Left ventricle myocardium superior (tissue), 1 donor: ENCODE data around the gene UBA5. TPM values are rescaled to one million over a fixed set of nuclear protein-coding genes. Genes with fewer than 3 reads are reported as not detected.

Source experiments
- ATAC-seq: fragments of 200-7000 bp; cut with Tn5 transposase; one replicate; pipeline ENCODE4 v1.9.1; 2020; ENCODE audit warnings: mild to moderate bottlenecking, moderate library complexity
- DNase-seq: peaks from one replicate; pipeline ENCODE4 v3.0.0-alpha.2; 2020
- intact Hi-C: fragments of 100-400 bp; cut with micrococcal nuclease; formaldehyde crosslinking; loops from one replicate; pipeline ENCODE4 v1.11.0; 2022
- total RNA-seq: library from RNA; stranded (reverse); fragmentation: NEBNext Ultra II Directional; extraction: Animal tissue kit (Norgen Biotek cat#: 25700); gene quantifications from one replicate; pipeline ENCODE4 v1.2.1, GENCODE V29; 2021
- donor health status: DM: no; HTN: yes; CAD: no; lungs with severe emphysema.

The UBA5 gene
- total RNA-seq, 1 donor from 2014 or later: 38.3 TPM

GRCh38 chr3:132645058-132645457 lies 15.1 kb upstream of the UBA5 start:
- ATAC-seq: no peak
- DNase-seq: no peak
- intact Hi-C loops: no loop called here

DNA sequence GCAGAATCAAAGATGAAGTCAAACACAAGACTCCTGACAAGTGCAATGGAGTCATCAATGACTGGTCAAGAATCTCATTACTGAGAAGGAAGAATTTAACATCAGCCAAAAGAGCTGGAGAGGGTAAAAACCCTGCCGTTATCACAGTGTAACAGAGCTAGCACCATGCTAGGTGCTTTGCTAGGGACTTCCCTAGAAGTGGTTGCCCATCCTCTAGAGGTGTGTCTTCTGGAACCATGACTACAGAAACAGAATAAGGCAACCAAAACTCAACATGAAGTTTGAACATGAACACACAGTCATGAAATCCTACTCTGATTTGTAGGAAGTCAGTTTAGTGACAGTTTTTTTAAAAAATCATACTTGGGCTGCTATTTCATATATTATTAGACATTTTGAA lies 10.0 kb upstream of the UBA5 start:
- intact Hi-C loops: no loop called here
- no peak for DNase-seq
- no peak for ATAC-seq

DNA sequence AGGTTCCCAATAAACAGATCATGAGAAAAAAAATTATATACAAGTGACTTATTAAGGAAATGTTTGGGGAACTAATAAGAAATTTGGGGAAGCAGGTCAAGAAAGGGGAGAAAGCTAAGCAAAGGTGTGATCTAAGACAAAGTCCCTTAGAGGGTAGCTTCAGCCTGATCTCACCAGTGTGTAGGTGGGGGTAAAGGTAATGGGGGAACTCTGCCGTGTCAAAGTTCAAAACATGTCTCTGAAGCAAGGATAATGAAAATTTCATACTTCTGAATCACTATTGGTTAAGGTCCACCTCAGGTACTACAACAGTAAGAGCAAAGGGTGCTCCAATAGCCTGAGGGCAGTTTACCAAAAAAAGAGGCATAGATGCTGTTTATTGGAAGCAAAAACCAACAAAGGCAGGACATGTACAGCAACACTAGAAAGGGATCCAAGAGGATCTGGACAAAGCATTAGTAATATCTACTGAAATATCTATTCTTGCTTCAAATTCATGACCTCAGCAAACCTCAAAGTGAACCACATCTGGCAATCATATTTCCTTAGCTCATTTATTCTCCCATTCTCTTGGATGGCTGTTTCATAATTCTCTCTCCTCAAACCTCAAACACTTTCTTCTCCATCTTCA lies 7.4 kb upstream of the UBA5 start:
- ATAC-seq (no peak), DNase-seq (no peak)
- intact Hi-C loops: no loop called here

DNA sequence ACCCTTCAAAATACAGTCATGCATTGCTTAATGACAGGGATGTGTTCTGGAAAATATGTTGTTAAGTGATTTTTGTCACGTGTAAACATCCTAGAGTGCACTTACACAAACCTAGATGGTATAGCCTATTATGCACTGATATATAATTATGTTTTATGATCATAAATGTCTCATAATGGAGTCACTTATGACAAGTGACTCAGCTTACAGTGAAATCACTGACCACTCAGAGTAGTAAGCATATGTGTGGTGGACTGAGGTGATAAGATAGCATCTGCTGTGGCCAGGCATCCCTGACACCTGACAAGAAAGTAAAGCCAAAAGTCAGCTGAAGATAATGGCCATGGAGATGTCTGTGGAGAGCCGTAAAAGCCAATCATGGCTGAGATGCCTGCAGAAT lies 5.9 kb upstream of the UBA5 start:
- intact Hi-C loops: no loop called here
- DNase-seq (no peak), ATAC-seq (no peak)

GRCh38 chr3:132654721-132655120 lies 5.4 kb upstream of the UBA5 start:
- intact Hi-C loops: no loop called here
- no peak for DNase-seq
- no peak for ATAC-seq

GRCh38 chr3:132655471-132655870 lies 4.7 kb upstream of the UBA5 start:
- ATAC-seq: no peak
- intact Hi-C loops: no loop called here
- no peak for DNase-seq

GRCh38 chr3:132657869-132658747 lies 2.0 kb upstream of the UBA5 start:
- intact Hi-C loops: no loop called here
- ATAC-seq (no peak), DNase-seq (no peak)

DNA sequence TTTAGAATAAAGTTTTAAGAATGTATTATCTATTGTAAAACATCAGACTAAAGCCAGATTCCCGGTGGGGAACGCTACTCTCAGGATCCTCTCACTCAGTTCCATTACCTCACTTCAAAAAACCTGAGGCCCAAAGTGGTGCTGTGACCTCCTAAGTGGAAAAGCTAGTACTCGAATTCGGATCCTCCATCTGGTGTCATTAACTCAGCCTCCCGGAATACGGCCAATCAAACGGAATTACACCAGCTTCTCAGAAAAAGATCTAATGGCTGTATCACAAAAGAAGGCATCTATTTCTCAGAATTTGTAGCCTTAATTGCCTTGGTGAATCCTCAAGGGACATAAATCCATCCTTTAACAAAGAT lies 1.1 kb upstream of the UBA5 start:
- intact Hi-C loops: no loop called here
- no peak for DNase-seq
- peak; percentile 16 for ATAC-seq

DNA sequence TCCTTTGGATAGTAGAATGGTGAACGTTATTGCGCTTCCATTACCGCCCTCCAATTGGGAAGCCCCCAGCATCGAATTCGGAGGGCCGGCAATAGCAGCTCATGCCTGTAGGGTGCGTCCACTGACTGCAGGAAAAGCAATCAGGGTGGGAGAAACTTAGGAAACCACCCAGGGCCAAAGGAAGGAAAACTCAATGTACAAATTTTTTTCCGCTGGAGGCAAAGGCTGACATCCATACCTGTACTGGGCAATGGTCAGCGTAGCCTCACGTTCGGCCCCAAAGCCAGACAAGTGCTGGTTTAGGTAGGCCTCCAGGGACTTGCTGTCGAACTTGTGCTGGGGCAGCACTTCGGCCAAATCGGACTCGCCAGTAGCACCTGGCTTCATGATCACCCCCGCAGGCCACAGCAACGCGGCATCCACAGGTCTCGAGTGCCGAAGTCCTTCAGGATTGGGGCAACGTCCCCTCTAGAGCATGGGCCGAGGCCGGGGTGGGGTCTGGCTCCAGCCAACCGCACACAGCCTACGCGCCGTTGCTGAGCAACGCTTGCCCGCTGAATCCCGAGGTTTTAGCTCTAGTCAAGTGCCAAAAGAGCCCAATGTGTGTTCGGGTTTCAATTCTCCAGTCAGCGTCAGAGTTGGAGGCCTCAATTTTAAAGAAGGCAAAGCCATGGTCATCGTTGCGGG lies 621 bp upstream of the UBA5 start, which contains the start of gene ACAD11:
Gene ACAD11 (minus strand): TSS at position 445 of the 687 bp plus-strand sequence. CDS start 58 bp downstream, at position 387.
- ATAC-seq (peak; percentile 84), DNase-seq (peak; percentile 84)
- intact Hi-C loops: no loop called here

DNA sequence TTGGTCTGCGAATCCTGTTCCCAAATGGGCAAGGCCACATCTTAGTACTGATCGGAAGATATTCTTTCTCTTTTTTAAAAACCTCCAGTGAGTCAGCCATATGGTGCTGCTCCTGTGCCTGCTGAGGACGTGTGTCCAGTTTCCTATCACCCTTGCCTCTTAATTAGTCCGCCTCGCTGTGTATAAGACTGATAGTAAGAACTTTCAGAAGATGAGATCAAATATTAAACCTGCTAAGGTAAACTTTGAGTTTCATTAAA lies 612 bp downstream of the UBA5 start:
- ATAC-seq (peak; percentile 13), DNase-seq (no peak)
- intact Hi-C loops: no loop called here

DNA sequence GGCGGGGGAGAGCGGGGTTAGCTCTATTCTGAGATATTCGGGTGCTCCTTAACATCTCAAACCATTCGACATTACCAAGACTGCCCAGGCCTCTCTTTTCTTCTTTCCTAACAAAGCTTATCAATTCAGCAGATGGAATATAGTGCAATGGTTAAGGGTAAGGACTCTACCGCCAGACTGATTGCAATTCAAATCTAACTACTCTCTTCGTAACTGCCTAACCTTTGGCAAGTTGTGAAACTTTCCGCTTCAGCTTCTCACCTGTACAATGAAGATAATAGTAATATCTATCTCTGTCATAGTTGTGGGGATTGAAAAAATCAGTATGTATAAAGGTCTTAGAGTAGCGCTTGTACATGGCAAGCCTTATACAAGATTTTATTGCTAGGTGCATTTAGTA lies 972 bp downstream of the UBA5 start:
- no peak for ATAC-seq
- intact Hi-C loops: no loop called here
- DNase-seq: no peak

GRCh38 chr3:132662212-132662611 lies 2.1 kb downstream of the UBA5 start:
- intact Hi-C loops: no loop called here
- DNase-seq: no peak
- ATAC-seq: no peak

DNA sequence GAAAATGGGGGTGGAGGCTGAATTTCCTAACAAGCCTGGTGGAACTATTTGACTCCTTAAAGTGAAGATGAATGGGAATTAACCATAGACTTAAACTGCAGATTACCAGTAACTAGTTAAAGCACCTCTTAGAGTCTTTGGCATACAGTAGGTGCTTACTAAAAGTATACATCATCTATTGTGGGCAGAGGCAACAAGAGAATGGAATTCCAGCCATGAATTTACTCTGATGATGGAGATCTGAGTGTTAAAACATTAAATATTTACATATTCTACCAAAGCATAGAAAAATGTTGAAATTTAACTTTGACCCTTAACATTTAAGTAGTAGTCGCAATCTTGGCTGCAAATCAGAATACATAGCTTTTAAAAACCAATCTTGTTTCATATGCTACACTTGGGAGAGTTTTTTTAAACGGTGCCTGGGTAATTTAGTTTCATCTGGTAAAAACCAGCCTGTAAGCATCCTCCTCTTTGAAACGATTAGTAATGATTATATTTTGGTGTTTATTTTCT lies 5.2 kb downstream of the UBA5 start:
- no peak for DNase-seq
- no peak for ATAC-seq
- intact Hi-C loops: no loop called here

DNA sequence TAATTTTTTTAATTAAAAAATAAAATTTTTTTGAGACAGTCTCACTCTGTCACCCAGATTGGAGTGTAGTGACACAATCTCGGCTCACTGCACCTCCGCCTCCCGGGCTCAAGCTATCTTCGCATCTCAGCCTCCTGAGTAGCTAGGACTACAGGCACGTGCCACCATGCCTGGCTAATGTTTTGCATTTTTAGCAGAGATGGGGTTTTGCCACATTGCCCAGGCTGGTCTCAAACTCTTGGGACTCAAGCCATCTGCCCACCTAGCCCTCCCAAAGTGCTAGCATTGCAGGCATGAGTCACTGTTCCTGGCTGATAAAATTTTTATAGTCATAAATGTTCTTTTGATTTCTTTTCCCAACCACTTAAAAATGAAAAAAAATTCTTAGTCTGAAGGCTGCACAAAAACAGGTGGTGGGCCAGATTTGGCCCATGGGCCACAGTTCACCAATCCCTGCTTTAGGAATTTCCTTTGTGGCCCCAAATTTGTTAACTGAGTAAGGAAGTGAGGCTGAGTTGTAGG lies 9.2 kb downstream of the UBA5 start:
- ATAC-seq (no peak), DNase-seq (no peak)
- intact Hi-C loops: no loop called here

- ATAC-seq: no peak
- no peak for DNase-seq
- intact Hi-C loops: no loop called here
Observed at GRCh38 chr3:132675408-132675807, 15.3 kb downstream of the UBA5 start.

DNA sequence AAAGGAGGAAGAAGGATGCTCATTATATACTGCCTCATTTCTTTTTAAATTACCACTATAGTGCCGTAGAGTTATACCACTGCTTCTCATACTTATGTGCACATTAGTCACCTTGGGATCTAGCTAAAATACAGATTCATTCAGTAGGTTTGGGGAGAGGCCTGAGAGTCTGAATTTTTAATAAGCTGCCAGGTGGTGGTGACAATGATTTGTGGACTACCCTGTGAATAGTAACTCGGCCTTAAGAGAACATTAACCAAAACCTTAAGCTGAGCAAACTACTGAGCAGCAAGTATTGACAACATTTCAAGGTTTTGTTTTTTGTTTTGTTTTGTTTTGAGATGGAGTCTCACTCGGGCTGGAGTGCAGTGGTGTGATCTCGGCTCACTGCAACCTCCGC lies 19.8 kb downstream of the UBA5 start:
- intact Hi-C loops: no loop called here
- no peak for DNase-seq
- no peak for ATAC-seq

DNA sequence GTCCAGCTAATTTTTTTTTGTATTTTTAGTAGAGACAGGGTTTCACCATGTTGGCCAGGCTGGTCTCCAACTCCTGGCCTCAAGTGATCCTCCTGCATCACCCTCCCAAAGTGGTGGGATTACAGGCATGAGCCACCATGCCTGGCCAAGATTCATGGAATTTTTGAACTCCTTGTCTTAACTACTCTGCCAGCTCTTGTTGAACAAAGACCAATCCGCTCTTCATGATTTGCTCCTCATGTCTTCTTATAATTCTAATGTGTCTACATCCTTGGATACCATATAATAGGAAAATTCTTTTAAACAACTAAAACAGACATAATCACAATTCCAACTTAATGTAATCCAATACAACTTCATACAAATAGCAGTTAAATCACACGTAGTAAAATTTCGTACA lies 21.3 kb downstream of the UBA5 start:
- DNase-seq (no peak), ATAC-seq (no peak)
- intact Hi-C loops: no loop called here

DNA sequence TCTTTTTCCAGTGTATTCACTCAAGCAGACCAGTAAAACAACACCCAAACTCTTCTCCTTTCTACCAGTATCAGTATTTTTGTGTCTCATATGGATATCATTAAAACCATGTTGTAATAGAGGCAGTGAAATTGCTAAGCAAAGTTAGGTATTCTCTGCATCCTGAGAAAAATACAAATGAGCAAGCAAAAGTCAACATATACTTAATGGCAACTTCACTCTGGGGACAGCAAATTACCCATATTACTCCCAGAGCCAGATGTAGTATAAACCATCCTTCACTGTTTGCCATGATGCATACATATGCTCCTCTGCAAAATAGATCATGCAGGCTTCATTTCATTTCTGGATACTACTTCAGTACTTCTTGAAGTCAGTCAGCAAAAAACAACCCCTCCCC lies 22.1 kb downstream of the UBA5 start:
- intact Hi-C loops: no loop called here
- no peak for ATAC-seq
- DNase-seq: no peak

DNA sequence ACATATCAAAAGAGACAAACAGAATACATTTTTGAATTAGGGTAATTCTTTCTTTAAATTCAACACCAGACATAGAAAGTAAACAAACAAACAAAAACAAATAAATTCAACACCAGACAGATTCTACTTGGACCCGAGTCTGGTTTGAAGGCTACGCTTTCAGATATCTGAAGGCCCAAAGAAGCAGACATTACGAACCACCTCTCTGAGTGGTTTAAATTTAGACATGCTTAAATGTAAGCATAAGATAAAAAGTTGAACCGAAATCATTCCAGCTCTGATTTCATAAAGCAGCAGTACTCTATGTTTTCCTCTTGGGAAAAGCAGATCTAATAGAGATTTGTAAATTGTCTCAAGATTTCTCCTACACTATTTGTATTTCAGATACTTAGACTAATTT lies 29.9 kb downstream of the UBA5 start:
- ATAC-seq: peak; percentile 60
- intact Hi-C loops: no loop called here
- no peak for DNase-seq

DNA sequence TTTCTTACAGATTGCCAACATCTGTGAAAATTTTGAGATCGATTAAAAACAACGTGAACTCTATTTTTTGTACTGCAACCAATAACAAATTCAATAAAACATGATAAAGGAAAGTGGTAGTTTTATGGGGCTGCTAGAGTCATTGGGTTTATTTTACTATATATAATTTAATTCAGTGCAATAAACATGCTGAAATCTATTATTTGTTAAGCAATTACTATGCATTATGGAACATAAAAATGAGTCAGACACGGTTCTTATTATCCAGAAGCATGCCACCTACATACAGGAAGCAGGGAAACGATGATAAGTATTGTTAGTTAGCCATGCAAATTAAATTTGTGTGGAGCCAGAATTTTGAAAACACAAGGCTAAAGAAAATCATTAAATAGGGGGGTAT lies 34.9 kb downstream of the UBA5 start:
- DNase-seq (no peak), ATAC-seq (no peak)
- intact Hi-C loops: no loop called here
